H9 (cell line): ENCODE results near the gene PCNX3. TPM values are rescaled to one million over a fixed set of nuclear protein-coding genes. Genes with fewer than 3 reads are reported as not detected.

Source experiments
- DNase-seq: peaks from one replicate; pipeline ENCODE4 v3.0.0-alpha.2; 2017
- H2AFZ ChIP-seq: one replicate; pipeline ENCODE4 v1.6.1; 2013; ENCODE audit warnings: mild to moderate bottlenecking, low read length, control low read depth, moderate library complexity
- H2AK5ac ChIP-seq: 2 replicates; pipeline ENCODE4 v1.6.1; 2013; ENCODE audit warnings: low read length, control low read depth, mixed read lengths; ENCODE audit not compliant: insufficient read length
- H2BK120ac ChIP-seq: one replicate; pipeline ENCODE4 v1.6.1; 2013; ENCODE audit warnings: low read depth, mild to moderate bottlenecking, low read length, control low read depth, inconsistent platforms; ENCODE audit not compliant: poor library complexity, severe bottlenecking
- H2BK12ac ChIP-seq: 2 replicates; pipeline ENCODE4 v1.6.1; 2013; ENCODE audit warnings: low read length, control low read depth, mixed read lengths, low read depth; ENCODE audit not compliant: insufficient read length
- H2BK15ac ChIP-seq: 2 replicates; pipeline ENCODE4 v1.6.1; 2013; ENCODE audit warnings: low read depth, low read length, control low read depth
- H2BK20ac ChIP-seq: one replicate; pipeline ENCODE4 v1.6.1; 2013; ENCODE audit warnings: low read depth, mild to moderate bottlenecking, low read length, control low read depth, inconsistent platforms; ENCODE audit not compliant: poor library complexity, severe bottlenecking
- H2BK5ac ChIP-seq: 2 replicates; pipeline ENCODE4 v1.6.1; 2013; ENCODE audit warnings: low read length, control low read depth, mixed read lengths; ENCODE audit not compliant: insufficient read length
- H3K14ac ChIP-seq: 2 replicates; pipeline ENCODE4 v1.6.1; 2013; ENCODE audit warnings: low read length, control low read depth; ENCODE audit not compliant: insufficient read depth
- H3K18ac ChIP-seq: 2 replicates; pipeline ENCODE4 v1.6.1; 2013; ENCODE audit warnings: low read depth, mild to moderate bottlenecking, mixed read lengths, low read length, control low read depth; ENCODE audit not compliant: insufficient read length
- H3K23ac ChIP-seq: 2 replicates; pipeline ENCODE4 v1.6.1; 2013; ENCODE audit warnings: low read length, control low read depth, mixed read lengths, low read depth; ENCODE audit not compliant: insufficient read length
- H3K23me2 ChIP-seq: 2 replicates; pipeline ENCODE4 v1.6.1; 2013; ENCODE audit warnings: low read depth, mild to moderate bottlenecking, mixed read lengths, low read length, control low read depth; ENCODE audit not compliant: insufficient read length, poor library complexity, severe bottlenecking
- H3K27ac ChIP-seq: 2 replicates; pipeline ENCODE4 v1.5.1; 2013; ENCODE audit warnings: low read length, control low read depth, mixed read lengths, low read depth; ENCODE audit not compliant: insufficient read length
- H3K27me3 ChIP-seq: 2 replicates; pipeline ENCODE4 v1.6.1; 2013; ENCODE audit warnings: low read length, control low read depth, inconsistent platforms; ENCODE audit not compliant: insufficient read depth
- H3K4ac ChIP-seq: 2 replicates; pipeline ENCODE4 v1.6.1; 2013; ENCODE audit warnings: low read depth, mild to moderate bottlenecking, control low read depth, inconsistent platforms, low read length, moderate library complexity
- H3K4me1 ChIP-seq: 2 replicates; pipeline ENCODE4 v1.6.1; 2013; ENCODE audit warnings: low read length, control low read depth, inconsistent platforms; ENCODE audit not compliant: insufficient read depth
- H3K4me2 ChIP-seq: 2 replicates; pipeline ENCODE4 v1.6.1; 2013; ENCODE audit warnings: low read length, control low read depth, mixed read lengths; ENCODE audit not compliant: insufficient read length, insufficient read depth
- H3K56ac ChIP-seq: 2 replicates; pipeline ENCODE4 v1.6.1; 2013; ENCODE audit warnings: low read depth, mild to moderate bottlenecking, mixed read lengths, low read length, control low read depth; ENCODE audit not compliant: insufficient read length
- H3K79me1 ChIP-seq: 2 replicates; pipeline ENCODE4 v1.6.1; 2013; ENCODE audit warnings: low read depth, mild to moderate bottlenecking, moderate library complexity, low read length, control low read depth, inconsistent platforms; ENCODE audit not compliant: insufficient read depth, poor library complexity, severe bottlenecking
- H3K79me2 ChIP-seq: 2 replicates; pipeline ENCODE4 v1.6.1; 2013; ENCODE audit warnings: low read length, control low read depth, inconsistent platforms; ENCODE audit not compliant: insufficient read depth
- H3K9ac ChIP-seq: 2 replicates; pipeline ENCODE4 v1.6.1; 2013; ENCODE audit warnings: low read length, control low read depth, mixed read lengths; ENCODE audit not compliant: insufficient read length; ENCODE audit errors: extremely low read depth
- H3K9me3 ChIP-seq: one replicate; pipeline ENCODE4 v1.6.1; 2013; ENCODE audit warnings: low read depth, low read length, inconsistent platforms; ENCODE audit not compliant: control insufficient read depth
- H3T11ph ChIP-seq: one replicate; pipeline ENCODE4 v1.6.1; 2013; ENCODE audit warnings: mild to moderate bottlenecking, low read length, control low read depth, inconsistent platforms
- H4K20me1 ChIP-seq: one replicate; pipeline ENCODE4 v1.6.1; 2013; ENCODE audit not compliant: control insufficient read depth, insufficient read length, insufficient read depth
- H4K5ac ChIP-seq: 2 replicates; pipeline ENCODE4 v1.6.1; 2013; ENCODE audit warnings: low read depth, mild to moderate bottlenecking, mixed read lengths, low read length, control low read depth; ENCODE audit not compliant: insufficient read length
- H4K8ac ChIP-seq: replicated peaks from 2 replicates; pipeline ENCODE4 v1.6.1; 2013; ENCODE audit warnings: low read length, control low read depth, mixed read lengths, low read depth; ENCODE audit not compliant: insufficient read length
- H4K91ac ChIP-seq: 2 replicates; pipeline ENCODE4 v1.6.1; 2013; ENCODE audit warnings: low read depth, mild to moderate bottlenecking, moderate library complexity, mixed read lengths, low read length, control low read depth; ENCODE audit not compliant: insufficient read length
- H3K27ac Mint-ChIP-seq, 3 experiments: 2 replicates in 2 of 3; 3 replicates in 1 of 3; pipeline ENCODE4 v1.8.0; 2020 to 2021; ENCODE audit warnings: mixed read lengths in 3 of 3, mild to moderate bottlenecking in 1 of 3, moderate library complexity in 1 of 3
- H3K27me3 Mint-ChIP-seq: 2 replicates; pipeline ENCODE4 v1.8.0; 2021; ENCODE audit warnings: low read depth, mild to moderate bottlenecking, moderate library complexity, mixed read lengths
- H3K36me3 Mint-ChIP-seq, 3 experiments: 2 replicates in 2 of 3; 3 replicates in 1 of 3; pipeline ENCODE4 v1.8.0; 2020 to 2021; ENCODE audit warnings: low read depth in 3 of 3, mixed read lengths in 3 of 3; ENCODE audit not compliant: insufficient read depth in 1 of 3
- H3K4me1 Mint-ChIP-seq, 2 experiments: 2 replicates each; pipeline ENCODE4 v1.8.0; 2020; ENCODE audit warnings: mixed read lengths in 2 of 2
- H3K4me3 Mint-ChIP-seq, 2 experiments: 2 replicates in 1 of 2; 3 replicates in 1 of 2; pipeline ENCODE4 v1.8.0; 2020 to 2021; ENCODE audit warnings: mild to moderate bottlenecking in 2 of 2, mixed read lengths in 2 of 2, moderate library complexity in 1 of 2
- H3K9me3 Mint-ChIP-seq, 2 experiments: 2 replicates in 1 of 2; 3 replicates in 1 of 2; pipeline ENCODE4 v1.8.0; 2020; ENCODE audit warnings: mild to moderate bottlenecking in 2 of 2, mixed read lengths in 2 of 2, moderate library complexity in 1 of 2
- CTCF ChIP-seq: fragments of 200-600 bp; sonication (generic); conservative IDR thresholded peaks from 3 replicates; pipeline ENCODE4 v1.8.0; 2021; ENCODE audit warnings: antibody characterized with exemption, mild to moderate bottlenecking
- WGBS: extraction: QIAGEN DNeasy Blood & Tissue Kit; methylation state at CpG from one replicate; pipeline ENCODE4 v1.1.7; 2013; ENCODE audit warnings: missing lambda C conversion rate, low lambda C conversion rate, mixed read lengths; ENCODE audit not compliant: insufficient read length; ENCODE audit errors: extremely low coverage; 5-methylcytosine and 5-hydroxymethylcytosine counted together
- total RNA-seq: library from RNA; stranded (reverse); gene quantifications from 2 replicates; pipeline ENCODE4 v1.2.1, GENCODE V29; 2021

Gene PCNX3
- total RNA-seq, 1 experiment from 2014 or later = 50.5 TPM

GRCh38 chr11:65580756-65581155 lies 34.8 kb upstream of the PCNX3 start:
- Histone ChIP-seq H2BK120ac (no peak overlapping the region), H3K27me3 (peaks cover 2% of the 10 kb centered on the region; the same call in 1 of the 2 replicates), H4K8ac (no peak overlapping the region), H3K56ac (no peak overlapping the region), H3K79me2 (no peaks in the 10 kb centered on the region), H3K4ac (no peak overlapping the region), H2AK5ac (no peak overlapping the region), H3K23ac (no peak overlapping the region), H2AFZ (no peak overlapping the region), H2BK15ac (no peak overlapping the region), H3K4me1 (no peaks in the 10 kb centered on the region), H3K23me2 (no peaks in the 10 kb centered on the region), H3K18ac (no peak overlapping the region), H3K4me2 (no peak overlapping the region), H3K14ac (no peak overlapping the region), H3K9ac (no peak overlapping the region), H2BK20ac (no peak overlapping the region), H2BK5ac (no peak overlapping the region), H3K79me1 (no peaks in the 10 kb centered on the region), H4K91ac (no peak overlapping the region), H3K27ac (no peak overlapping the region), H4K20me1 (no peaks in the 10 kb centered on the region), H3K9me3 (no peaks in the 10 kb centered on the region), H2BK12ac (no peak overlapping the region), H3T11ph (no peak overlapping the region), H4K5ac (no peak overlapping the region)
- Mint-ChIP-seq H3K9me3 (no peaks in the 10 kb centered on the region), H3K27me3 (peaks cover 21% of the 10 kb centered on the region), H3K4me1 (peaks cover 5 to 13% of the 10 kb centered on the region in 2 experiments; a peak in 2 of 4 replicates), H3K27ac (no peak overlapping the region), H3K4me3 (no peak overlapping the region), H3K36me3 (no peaks in the 10 kb centered on the region)
- WGBS = no CpG with 5 or more reads among the region's 8 CpGs
- no peak for DNase-seq
- TF ChIP-seq CTCF = no peak
